ENCODE data around the gene PDPK1.

PDPK1 gene

GRCh38 chr16:2507665-2508064 lies 30.2 kb upstream of the PDPK1 start:
- no peak for DNase-seq

GRCh38 chr16:2508722-2509400 lies 29.0 kb upstream of the PDPK1 start:
- DNase-seq = no peak

GRCh38 chr16:2511128-2511800 lies 26.6 kb upstream of the PDPK1 start:
- no peak for DNase-seq

- DNase-seq = no peak
These were observed 25.7 kb upstream of the PDPK1 start for GRCh38 chr16:2511996-2512734.

- DNase-seq = no peak
These were observed 25.0 kb upstream of the PDPK1 start for GRCh38 chr16:2512735-2513404.

- DNase-seq = peak; percentile 94
These were observed 24.2 kb upstream of the PDPK1 start, which contains the start of gene ATP6V0C for GRCh38 chr16:2513405-2514332. TSS of gene ATP6V0C (plus strand) at chr16:2513952. CDS start at chr16:2514104, 152 bp downstream.

- no peak for DNase-seq
These were observed 23.3 kb upstream of the PDPK1 start for GRCh38 chr16:2514333-2515179.

- DNase-seq = no peak
These were observed 22.5 kb upstream of the PDPK1 start for GRCh38 chr16:2515180-2515851.

GRCh38 chr16:2516391-2517240 lies 21.2 kb upstream of the PDPK1 start:
- DNase-seq = no peak

- no peak for DNase-seq
These were observed 19.7 kb upstream of the PDPK1 start for GRCh38 chr16:2517954-2518605.

GRCh38 chr16:2518823-2519710 lies 18.8 kb upstream of the PDPK1 start:
- no peak for DNase-seq

- DNase-seq = no peak
These were observed 18.1 kb upstream of the PDPK1 start for GRCh38 chr16:2519711-2520080.

- DNase-seq = peak; percentile 91
These were observed 17.6 kb upstream of the PDPK1 start, which contains the start of gene AMDHD2 for GRCh38 chr16:2520097-2520783. TSS of gene AMDHD2 (plus strand) at chr16:2520371. CDS start at chr16:2520459, 88 bp downstream.

GRCh38 chr16:2520784-2521531 lies 16.9 kb upstream of the PDPK1 start:
- no peak for DNase-seq

- no peak for DNase-seq
These were observed 14.0 kb upstream of the PDPK1 start for GRCh38 chr16:2523801-2524231.

GRCh38 chr16:2524339-2524938 lies 13.4 kb upstream of the PDPK1 start:
- DNase-seq = no peak
